NCI-H146 (cell line): Measurements from ENCODE around the gene SSTR4.
"Not testable (repeated sequence)": the region's sequence is repeated elsewhere in the genome, so short reads cannot be mapped to it uniquely, and the experiment has no call there.

Source experiments
- DNase-seq: peaks from one replicate; lab custom pipeline; 2025; lab: John Stamatoyannopoulos, UW

SSTR4 gene

GRCh38 chr20:23018941-23019340, 16.2 kb upstream of the SSTR4 start:
- DNase-seq, result no peak

- DNase-seq, result no peak
Observed at GRCh38 chr20:23019403-23019802, 15.7 kb upstream of the SSTR4 start.

GRCh38 chr20:23020230-23021018, 14.7 kb upstream of the SSTR4 start:
- DNase-seq, result no peak

- no peak for DNase-seq
Observed at GRCh38 chr20:23021541-23021940, 13.6 kb upstream of the SSTR4 start.

GRCh38 chr20:23021951-23022350, 13.2 kb upstream of the SSTR4 start:
- no peak for DNase-seq

GRCh38 chr20:23022849-23023248, 12.3 kb upstream of the SSTR4 start:
- DNase-seq, result no peak

- no peak for DNase-seq
Observed at GRCh38 chr20:23023621-23024177, 11.4 kb upstream of the SSTR4 start.

GRCh38 chr20:23024701-23025100, 10.4 kb upstream of the SSTR4 start:
- no peak for DNase-seq

GRCh38 chr20:23025503-23025902, 9.6 kb upstream of the SSTR4 start:
- not testable (repeated sequence) for DNase-seq

- no peak for DNase-seq
Observed at GRCh38 chr20:23027721-23028120, 7.4 kb upstream of the SSTR4 start.

- DNase-seq, result no peak
Observed at GRCh38 chr20:23028392-23028791, 6.7 kb upstream of the SSTR4 start.

- DNase-seq, result no peak
Observed at GRCh38 chr20:23029324-23029723, 5.8 kb upstream of the SSTR4 start.

GRCh38 chr20:23031346-23031745, 3.8 kb upstream of the SSTR4 start:
- no peak for DNase-seq

GRCh38 chr20:23032056-23032749, 2.9 kb upstream of the SSTR4 start:
- no peak for DNase-seq

- DNase-seq, result no peak
Observed at GRCh38 chr20:23032750-23033078, 2.4 kb upstream of the SSTR4 start.

GRCh38 chr20:23033918-23034317, 1.2 kb upstream of the SSTR4 start:
- DNase-seq, result no peak

- DNase-seq, result no peak
Observed at GRCh38 chr20:23035731-23036130, 619 bp downstream of the SSTR4 start.

- DNase-seq, result no peak
Observed at GRCh38 chr20:23036371-23036770, 1.3 kb downstream of the SSTR4 start.

GRCh38 chr20:23037017-23037481, 1.9 kb downstream of the SSTR4 start:
- DNase-seq, result peak; percentile 74

- DNase-seq, result no peak
Observed at GRCh38 chr20:23039136-23039875, 4.2 kb downstream of the SSTR4 start.

- no peak for DNase-seq
Observed at GRCh38 chr20:23039885-23040508, 4.9 kb downstream of the SSTR4 start.

GRCh38 chr20:23042270-23042669, 7.2 kb downstream of the SSTR4 start:
- DNase-seq, result no peak
